OCI-LY7 (cell line): ENCODE results near the gene AGFG2. TPM values are rescaled to one million over a fixed set of nuclear protein-coding genes. Genes with fewer than 3 reads are reported as not detected.
A peak's percentile ranks its signal among the peaks of the same experiment; 100 is the strongest.

Experiments used
- BruUV-seq: library from RNA; stranded (reverse); fragments of 400-500 nt; replicated peaks from 2 replicates; lab custom pipeline; 2021; lab: Mats Ljungman, UMichigan
- CTCF ChIA-PET: fragments of 300-600 bp; sonication (Branson Sonifier 250); formaldehyde crosslinking; loops from one replicate; lab custom pipeline; 2022; ENCODE audit warnings: antibody characterized with exemption; ENCODE audit not compliant: unreplicated experiment; lab: Charles Lee
- POLR2A ChIA-PET: fragments of 300-600 bp; sonication (Branson Sonifier 250); formaldehyde crosslinking; loops from one replicate; lab custom pipeline; 2022; ENCODE audit warnings: antibody characterized with exemption; lab: Charles Lee
- DNase-seq: peaks from one replicate; pipeline ENCODE4 v3.0.0-alpha.2; 2015; ENCODE audit warnings: low spot score
- H2AFZ ChIP-seq: fragments of 200-600 bp; sonication (generic), shearing (Covaris generic); 2 replicates; pipeline ENCODE4 v1.6.1; 2014; ENCODE audit warnings: mild to moderate bottlenecking, antibody characterized with exemption, low read length, moderate library complexity
- H3K27ac ChIP-seq: fragments of 200-600 bp; sonication (generic); 2 replicates; pipeline ENCODE4 v1.5.1; 2014; ENCODE audit warnings: mixed run types, low read depth, mild to moderate bottlenecking, moderate library complexity, low read length, inconsistent platforms; ENCODE audit not compliant: poor library complexity, severe bottlenecking
- H3K36me3 ChIP-seq: fragments of 200-600 bp; sonication (generic); 2 replicates; pipeline ENCODE4 v1.6.1; 2014; ENCODE audit warnings: mild to moderate bottlenecking, antibody characterized with exemption, low read length, moderate library complexity, mixed read lengths; ENCODE audit not compliant: insufficient read depth
- H3K4me1 ChIP-seq: fragments of 200-600 bp; sonication (generic); 2 replicates; pipeline ENCODE4 v1.5.1; 2014; ENCODE audit warnings: mild to moderate bottlenecking, low read length; ENCODE audit not compliant: insufficient read depth, poor library complexity, severe bottlenecking
- H3K4me2 ChIP-seq: fragments of 200-600 bp; sonication (generic); 2 replicates; pipeline ENCODE4 v1.6.1; 2014; ENCODE audit warnings: mild to moderate bottlenecking, low read length
- H3K4me3 ChIP-seq: fragments of 200-600 bp; sonication (generic); 2 replicates; pipeline ENCODE4 v1.5.1; 2014; ENCODE audit warnings: mild to moderate bottlenecking, low read depth, low read length; ENCODE audit not compliant: poor library complexity, severe bottlenecking
- H3K79me2 ChIP-seq: fragments of 200-600 bp; sonication (generic); 2 replicates; pipeline ENCODE4 v1.6.1; 2016; ENCODE audit warnings: low read depth, mild to moderate bottlenecking, low read length, moderate library complexity, mixed read lengths; ENCODE audit not compliant: insufficient read depth
- H3K9me2 ChIP-seq: fragments of 200-600 bp; sonication (generic); 2 replicates; pipeline ENCODE4 v1.6.1; 2016; ENCODE audit warnings: mild to moderate bottlenecking, low read length, mixed read lengths; ENCODE audit not compliant: insufficient read depth
- H3K9me3 ChIP-seq: fragments of 200-600 bp; sonication (generic); 2 replicates; pipeline ENCODE4 v1.6.1; 2014; ENCODE audit warnings: mild to moderate bottlenecking, mixed run types, low read length, mixed read lengths
- H4K20me1 ChIP-seq: fragments of 200-600 bp; sonication (generic); 2 replicates; pipeline ENCODE4 v1.6.1; 2014; ENCODE audit warnings: mild to moderate bottlenecking, antibody characterized with exemption, low read length, moderate library complexity, mixed read lengths; ENCODE audit not compliant: insufficient read depth
- EZH2phosphoT487 ChIP-seq: fragments of 200-600 bp; sonication (generic); IDR thresholded peaks from 2 replicates; pipeline ENCODE4 v1.6.1; 2018; ENCODE audit warnings: low read depth, borderline replicate concordance, mild to moderate bottlenecking, mixed run types, antibody characterized with exemption, low read length, moderate library complexity, mixed read lengths
- intact Hi-C: fragments of 100-400 bp; cut with micrococcal nuclease; formaldehyde crosslinking; loops from one replicate; pipeline ENCODE4 v1.10.0; 2022; ENCODE audit not compliant: unreplicated experiment
- total RNA-seq, 2 experiments: library from RNA; depleted of rRNA in 1 of 2; stranded (reverse); fragments of >200 nt in 1 of 2; shearing (Covaris generic) in 1 of 2; gene quantifications; 2 replicates each; pipeline ENCODE4 v1.2.3, GENCODE V29; 2014 to 2022
- TF ChIP-seq, protein P1 (sequence below): fragments of 200-600 bp; sonication (generic); conservative IDR thresholded peaks from 2 replicates; pipeline ENCODE4 v1.5.1; 2014; ENCODE audit warnings: mild to moderate bottlenecking, antibody characterized with exemption, low read length, moderate library complexity, mixed read lengths

Gene AGFG2
- total RNA-seq, 2 experiments from 2014 or later = 11.5 to 15.2 TPM

DNA sequence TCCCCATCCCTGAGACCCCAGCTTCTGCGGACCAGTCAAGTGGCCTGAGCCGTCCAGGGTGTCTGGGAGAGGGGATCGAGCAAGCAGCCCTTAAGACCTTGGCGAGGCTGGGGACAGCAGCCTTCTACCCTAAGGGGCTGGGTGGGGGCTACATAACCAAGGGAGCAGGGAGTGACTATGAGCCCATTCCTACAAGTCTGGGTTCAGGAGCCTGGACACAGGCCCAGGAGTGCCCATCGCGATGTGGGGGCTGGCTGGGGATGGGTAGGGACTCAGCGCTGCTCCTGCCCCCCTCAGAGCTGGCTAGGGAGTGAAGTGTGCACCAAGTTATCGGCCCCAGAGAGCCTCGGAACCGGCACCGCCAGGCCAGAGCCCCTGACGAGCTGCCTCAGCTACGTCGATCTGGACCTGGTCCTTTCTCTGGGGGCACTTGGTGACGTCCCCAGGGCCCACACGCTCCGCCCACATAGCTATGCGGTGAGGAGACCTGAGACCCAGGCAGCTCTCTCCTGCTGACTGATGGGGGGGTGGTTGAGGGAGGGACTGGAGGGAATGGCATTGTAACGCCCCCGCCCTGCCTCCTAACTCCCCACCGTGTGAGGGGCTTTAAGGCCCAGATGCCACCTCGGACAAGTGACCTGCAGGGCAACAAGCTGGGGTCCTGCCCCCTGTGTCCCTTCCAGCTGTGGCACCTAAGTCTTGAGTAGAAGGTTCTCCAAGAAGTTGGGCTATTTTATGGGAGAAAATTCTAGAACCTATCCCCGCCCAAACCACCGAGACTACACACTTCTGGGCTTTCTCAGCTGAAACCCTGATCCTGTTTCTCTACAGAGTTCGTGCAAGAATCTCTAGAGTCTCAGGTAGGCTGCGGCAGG lies 32.2 kb downstream of the AGFG2 start:
- H3K4me1 ChIP-seq = peaks cover 45% of the 10 kb centered on the region
- H3K27ac ChIP-seq = no peak overlapping the region
- no peak for DNase-seq
- H3K79me2 ChIP-seq = no peaks in the 10 kb centered on the region
- H3K4me2 ChIP-seq = 0 out of 2 replicates have a peak overlapping the region, but pooled peaks have one; percentile 7
- H3K36me3 ChIP-seq = peaks cover 22% of the 10 kb centered on the region; the same call in 1 of the 2 replicates
- H3K9me3 ChIP-seq = no peaks in the 10 kb centered on the region
- H3K9me2 ChIP-seq = no peaks in the 10 kb centered on the region
- intact Hi-C loops = no loop called here
- H3K4me3 ChIP-seq = no peak overlapping the region
- ChIA-PET CTCF (interaction anchor here (0.6 kb wide), 1 partner anchor 1107 kb away, joined by 3 read pairs; no protein-coding TSS in a partner anchor), POLR2A (no interaction called here)
- TF ChIP-seq, protein P1, sequence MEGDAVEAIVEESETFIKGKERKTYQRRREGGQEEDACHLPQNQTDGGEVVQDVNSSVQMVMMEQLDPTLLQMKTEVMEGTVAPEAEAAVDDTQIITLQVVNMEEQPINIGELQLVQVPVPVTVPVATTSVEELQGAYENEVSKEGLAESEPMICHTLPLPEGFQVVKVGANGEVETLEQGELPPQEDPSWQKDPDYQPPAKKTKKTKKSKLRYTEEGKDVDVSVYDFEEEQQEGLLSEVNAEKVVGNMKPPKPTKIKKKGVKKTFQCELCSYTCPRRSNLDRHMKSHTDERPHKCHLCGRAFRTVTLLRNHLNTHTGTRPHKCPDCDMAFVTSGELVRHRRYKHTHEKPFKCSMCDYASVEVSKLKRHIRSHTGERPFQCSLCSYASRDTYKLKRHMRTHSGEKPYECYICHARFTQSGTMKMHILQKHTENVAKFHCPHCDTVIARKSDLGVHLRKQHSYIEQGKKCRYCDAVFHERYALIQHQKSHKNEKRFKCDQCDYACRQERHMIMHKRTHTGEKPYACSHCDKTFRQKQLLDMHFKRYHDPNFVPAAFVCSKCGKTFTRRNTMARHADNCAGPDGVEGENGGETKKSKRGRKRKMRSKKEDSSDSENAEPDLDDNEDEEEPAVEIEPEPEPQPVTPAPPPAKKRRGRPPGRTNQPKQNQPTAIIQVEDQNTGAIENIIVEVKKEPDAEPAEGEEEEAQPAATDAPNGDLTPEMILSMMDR = no peak
- TF ChIP-seq EZH2phosphoT487 = no peak
- H4K20me1 ChIP-seq = no peaks in the 10 kb centered on the region
- BruUV-seq = no TSS peak
- H2AFZ ChIP-seq = no peak overlapping the region

DNA sequence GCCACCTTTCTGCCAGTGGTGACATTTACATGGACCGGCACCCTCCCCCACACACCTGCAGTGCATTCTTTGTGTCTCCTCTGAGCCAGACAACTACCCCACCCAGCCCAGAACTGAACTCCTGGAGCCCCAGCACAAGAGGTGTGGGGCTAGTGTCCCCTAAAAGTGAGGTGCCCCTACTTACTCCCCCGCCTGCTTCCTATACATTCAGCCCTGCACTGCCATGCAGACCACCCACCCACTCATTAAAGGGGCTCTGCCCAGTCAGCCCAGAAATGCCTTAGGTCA lies 32.8 kb downstream of the AGFG2 start:
- H2AFZ ChIP-seq = no peak overlapping the region
- TF ChIP-seq, protein P1 = no peak
- no peak for TF ChIP-seq EZH2phosphoT487
- H3K9me3 ChIP-seq = no peaks in the 10 kb centered on the region
- no peaks in the 10 kb centered on the region for H3K79me2 ChIP-seq
- no TSS peak for BruUV-seq
- DNase-seq = no peak
- ChIA-PET CTCF (no interaction called here), POLR2A (no interaction called here)
- intact Hi-C loops = no loop called here
- 0 out of 2 replicates have a peak overlapping the region, but pooled peaks have one; percentile 7 for H3K4me2 ChIP-seq
- no peak overlapping the region for H3K4me3 ChIP-seq
- no peaks in the 10 kb centered on the region for H4K20me1 ChIP-seq
- no peaks in the 10 kb centered on the region for H3K9me2 ChIP-seq
- no peak overlapping the region for H3K27ac ChIP-seq
- H3K36me3 ChIP-seq = peaks cover 27% of the 10 kb centered on the region
- H3K4me1 ChIP-seq = peaks cover 45% of the 10 kb centered on the region
